ENCODE measurements around the gene PTPRN2. TPM values are rescaled to one million over a fixed set of nuclear protein-coding genes. Genes with fewer than 3 reads are reported as not detected.
"Not testable (repeated sequence)": the region's sequence is repeated elsewhere in the genome, so short reads cannot be mapped to it uniquely, and the experiment has no call there.

Gene PTPRN2
- total and polyA plus RNA-seq, 8 donors: 4.9 to 136 (median 46.8) TPM

DNA sequence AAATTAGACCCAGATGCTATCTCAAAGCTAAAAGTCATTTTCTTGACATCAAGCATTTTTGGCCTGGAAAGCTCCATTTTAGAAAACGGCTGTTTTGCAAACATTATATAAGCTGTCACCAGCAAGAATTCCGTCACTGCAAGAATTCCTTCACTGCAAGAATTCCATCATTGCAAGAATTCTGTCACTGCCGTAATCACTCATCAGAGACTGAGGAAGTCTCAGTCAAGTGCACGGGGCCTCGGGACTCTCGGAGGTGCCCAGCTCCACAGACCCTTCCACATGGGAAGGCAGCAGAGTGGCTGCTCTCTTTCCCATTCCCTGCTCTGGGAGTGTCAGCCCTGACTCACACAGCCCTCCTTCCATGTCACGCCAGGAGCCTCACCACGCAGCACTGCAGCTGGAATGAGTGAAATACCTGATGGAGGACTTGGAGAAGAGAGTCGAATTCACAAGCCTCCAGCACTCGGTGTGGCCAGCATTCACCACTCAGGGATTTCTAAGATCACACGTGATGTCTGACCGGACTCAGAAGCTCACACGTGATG lies 168.3 kb downstream of the PTPRN2 start:
- no peak overlapping the region for H3K4me3 ChIP-seq
- H3K4me1 ChIP-seq: no peaks in the 10 kb centered on the region
- 79 to 90% (median 86%) methylated on average over 13 of the region's 13 CpGs for WGBS, 5 donors
- DNase-seq: no peak
- H3K27me3 ChIP-seq: no peaks in the 10 kb centered on the region
- TF ChIP-seq POLR2AphosphoS5 (IDR thresholded peaks at IDR 0.05) (no peak), EP300 (IDR thresholded peaks at IDR 0.05) (no peak), POLR2A (IDR thresholded peaks at IDR 0.05) (no peak)
- TF ChIP-seq, protein P1, sequence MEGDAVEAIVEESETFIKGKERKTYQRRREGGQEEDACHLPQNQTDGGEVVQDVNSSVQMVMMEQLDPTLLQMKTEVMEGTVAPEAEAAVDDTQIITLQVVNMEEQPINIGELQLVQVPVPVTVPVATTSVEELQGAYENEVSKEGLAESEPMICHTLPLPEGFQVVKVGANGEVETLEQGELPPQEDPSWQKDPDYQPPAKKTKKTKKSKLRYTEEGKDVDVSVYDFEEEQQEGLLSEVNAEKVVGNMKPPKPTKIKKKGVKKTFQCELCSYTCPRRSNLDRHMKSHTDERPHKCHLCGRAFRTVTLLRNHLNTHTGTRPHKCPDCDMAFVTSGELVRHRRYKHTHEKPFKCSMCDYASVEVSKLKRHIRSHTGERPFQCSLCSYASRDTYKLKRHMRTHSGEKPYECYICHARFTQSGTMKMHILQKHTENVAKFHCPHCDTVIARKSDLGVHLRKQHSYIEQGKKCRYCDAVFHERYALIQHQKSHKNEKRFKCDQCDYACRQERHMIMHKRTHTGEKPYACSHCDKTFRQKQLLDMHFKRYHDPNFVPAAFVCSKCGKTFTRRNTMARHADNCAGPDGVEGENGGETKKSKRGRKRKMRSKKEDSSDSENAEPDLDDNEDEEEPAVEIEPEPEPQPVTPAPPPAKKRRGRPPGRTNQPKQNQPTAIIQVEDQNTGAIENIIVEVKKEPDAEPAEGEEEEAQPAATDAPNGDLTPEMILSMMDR (IDR thresholded peaks at IDR 0.05): no peak
- no peaks in the 10 kb centered on the region for H3K9me3 ChIP-seq
- intact Hi-C loops (cut with DNase I; ENCODE audit: low total_unique reads): no loop called here
- H3K27ac ChIP-seq: no peak overlapping the region
- no peaks in the 10 kb centered on the region for H3K36me3 ChIP-seq

DNA sequence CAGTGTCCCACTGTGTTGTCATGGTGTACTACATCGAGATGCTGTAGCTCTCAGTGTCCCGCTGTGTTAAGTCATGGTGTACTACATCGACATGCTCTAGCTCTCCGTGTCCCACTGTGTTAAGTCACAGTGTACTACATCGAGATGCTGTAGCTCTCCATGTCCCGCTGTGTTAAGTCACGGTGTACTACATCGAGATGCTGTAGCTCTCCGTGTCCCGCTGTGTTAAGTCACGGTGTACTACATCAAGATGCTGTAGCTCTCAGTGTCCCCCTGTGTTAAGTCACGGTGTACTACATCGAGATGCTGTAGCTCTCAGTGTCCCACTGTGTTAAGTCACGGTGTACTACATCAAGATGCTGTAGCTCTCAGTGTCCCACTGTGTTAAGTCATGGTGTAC lies 169.2 kb downstream of the PTPRN2 start:
- intact Hi-C loops (cut with DNase I; ENCODE audit: low total_unique reads); H3K9me3 ChIP-seq; H3K27me3 ChIP-seq; DNase-seq; H3K36me3 ChIP-seq; H3K4me3 ChIP-seq; H3K4me1 ChIP-seq; H3K27ac ChIP-seq: not testable (repeated sequence)
- WGBS, 5 donors: 90 to 96% (median 93%) methylated on average over 8 to 14 of the region's 14 CpGs

DNA sequence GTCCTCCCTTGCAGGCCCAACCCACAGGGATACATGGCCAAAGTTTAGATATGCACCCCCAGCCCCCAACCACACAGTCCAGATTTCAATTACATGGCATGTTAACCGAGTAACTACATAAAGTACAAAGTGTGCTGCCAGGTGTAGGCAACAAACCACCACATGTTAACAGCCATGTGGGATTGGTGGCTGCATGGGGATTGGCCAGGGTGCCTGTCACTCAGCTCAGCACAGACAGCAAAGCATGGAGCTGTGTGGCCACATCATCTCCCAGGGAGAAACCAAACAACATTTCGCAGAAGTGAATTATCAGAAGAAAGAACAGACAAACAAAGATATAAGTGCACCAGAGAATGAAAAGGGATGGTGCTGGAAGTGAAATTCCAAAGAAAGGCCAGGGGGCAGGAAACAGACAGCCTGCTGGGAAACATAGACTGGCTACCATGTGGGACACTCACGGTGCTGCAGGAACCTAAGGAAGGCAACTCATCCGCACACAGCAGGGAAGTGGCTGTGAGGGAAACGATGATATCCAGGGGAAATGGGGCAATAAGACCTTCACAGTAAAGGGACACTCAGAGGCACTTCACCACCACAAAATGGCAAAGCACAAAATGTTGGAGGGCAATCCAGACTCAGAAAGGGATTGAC lies 171.2 kb downstream of the PTPRN2 start:
- H3K27me3 ChIP-seq: no peaks in the 10 kb centered on the region
- DNase-seq: peak in 1 of 2 donors; percentile 24
- 66 to 74% (median 69%) methylated on average over 4 to 5 of the region's 5 CpGs for WGBS, 5 donors
- no peak overlapping the region for H3K4me3 ChIP-seq
- no peaks in the 10 kb centered on the region for H3K4me1 ChIP-seq
- intact Hi-C loops (cut with DNase I; ENCODE audit: low total_unique reads): no loop called here
- no peak overlapping the region for H3K27ac ChIP-seq
- no peaks in the 10 kb centered on the region for H3K36me3 ChIP-seq
- H3K9me3 ChIP-seq: no peaks in the 10 kb centered on the region
- TF ChIP-seq POLR2A (IDR thresholded peaks at IDR 0.05): no peak
- TF ChIP-seq, protein P1 (IDR thresholded peaks at IDR 0.05): no peak
- TF ChIP-seq POLR2AphosphoS5 (IDR thresholded peaks at IDR 0.05): no peak
- TF ChIP-seq EP300 (IDR thresholded peaks at IDR 0.05): no peak

DNA sequence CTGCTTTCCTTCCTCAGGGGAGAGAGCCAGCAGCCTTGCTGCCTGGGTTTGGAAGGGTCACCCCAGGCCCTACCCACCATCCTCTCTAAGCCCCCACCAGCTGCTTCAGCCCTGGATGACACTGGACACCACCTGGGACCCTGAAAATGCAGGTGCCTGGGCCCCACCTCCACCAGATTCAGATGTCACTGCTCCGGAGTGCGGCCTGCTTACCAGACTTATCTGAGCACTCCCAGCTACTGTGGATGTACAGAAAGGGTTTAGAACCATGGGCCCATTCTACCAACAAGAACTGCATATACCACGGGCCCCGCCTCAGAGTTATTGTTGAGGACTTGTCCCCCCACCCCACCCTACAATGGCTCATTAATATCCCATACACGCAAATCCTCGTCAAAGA lies 172.3 kb downstream of the PTPRN2 start:
- 91 to 99% (median 98%) methylated on average over 6 of the region's 6 CpGs for WGBS, 5 donors
- H3K36me3 ChIP-seq: no peaks in the 10 kb centered on the region
- DNase-seq: peak in 1 of 2 donors; percentile 19
- no peaks in the 10 kb centered on the region for H3K9me3 ChIP-seq
- intact Hi-C loops (cut with DNase I; ENCODE audit: low total_unique reads): no loop called here
- H3K27me3 ChIP-seq: peaks cover 0 to 9% (median 0%) of the 10 kb centered on the region in 3 donors
- H3K4me1 ChIP-seq: no peaks in the 10 kb centered on the region
- no peak overlapping the region for H3K4me3 ChIP-seq
- no peak overlapping the region for H3K27ac ChIP-seq
- TF ChIP-seq, protein P1 (IDR thresholded peaks at IDR 0.05): no peak
- TF ChIP-seq EP300 (IDR thresholded peaks at IDR 0.05) (no peak), POLR2A (IDR thresholded peaks at IDR 0.05) (no peak), POLR2AphosphoS5 (IDR thresholded peaks at IDR 0.05) (no peak)

DNA sequence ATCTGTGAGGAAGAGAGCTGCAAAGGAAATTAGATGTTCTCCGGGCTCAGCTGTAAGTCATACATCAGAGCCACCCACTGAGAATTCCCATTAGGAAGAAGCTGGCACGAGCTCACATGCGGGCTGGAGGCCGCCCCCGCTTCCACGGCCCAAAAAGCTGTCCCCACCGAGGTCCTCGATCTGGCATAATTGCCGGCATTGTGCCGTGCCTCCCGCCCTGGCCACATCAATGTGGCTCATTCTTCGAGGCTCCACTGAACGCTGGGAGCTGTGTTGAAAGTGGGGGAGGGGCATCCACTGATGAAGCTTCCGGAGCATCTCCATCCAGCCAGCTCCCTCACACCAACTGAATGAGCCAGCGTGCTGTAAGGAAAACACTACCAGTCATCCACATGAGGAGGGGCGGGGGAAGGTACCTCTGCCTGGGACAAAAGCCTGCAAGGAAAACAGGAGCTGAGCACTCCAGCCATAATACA lies 173.1 kb downstream of the PTPRN2 start:
- WGBS, 5 donors: 56 to 78% (median 69%) methylated on average over 13 to 16 of the region's 16 CpGs
- intact Hi-C loops (cut with DNase I; ENCODE audit: low total_unique reads): no loop called here
- no peak overlapping the region for H3K4me3 ChIP-seq
- H3K27ac ChIP-seq: no peak overlapping the region
- peak; percentile 22 to 69 for DNase-seq
- H3K36me3 ChIP-seq: no peaks in the 10 kb centered on the region
- H3K27me3 ChIP-seq: peaks cover 0 to 9% (median 0%) of the 10 kb centered on the region in 3 donors
- no peaks in the 10 kb centered on the region for H3K9me3 ChIP-seq
- TF ChIP-seq, protein P1 (IDR thresholded peaks at IDR 0.05): no peak
- H3K4me1 ChIP-seq: no peaks in the 10 kb centered on the region
